NOMO-1 (cell line): ENCODE results near the gene CLN3.
"Not testable (repeated sequence)": the region's sequence is repeated elsewhere in the genome, so short reads cannot be mapped to it uniquely, and the experiment has no call there.

ENCODE experiments used
- DNase-seq, 2 experiments: peaks; one replicate each; lab custom pipeline; 2025; ENCODE audit not compliant: unreplicated experiment in 2 of 2; lab: John Stamatoyannopoulos, UW

CLN3 gene

DNA sequence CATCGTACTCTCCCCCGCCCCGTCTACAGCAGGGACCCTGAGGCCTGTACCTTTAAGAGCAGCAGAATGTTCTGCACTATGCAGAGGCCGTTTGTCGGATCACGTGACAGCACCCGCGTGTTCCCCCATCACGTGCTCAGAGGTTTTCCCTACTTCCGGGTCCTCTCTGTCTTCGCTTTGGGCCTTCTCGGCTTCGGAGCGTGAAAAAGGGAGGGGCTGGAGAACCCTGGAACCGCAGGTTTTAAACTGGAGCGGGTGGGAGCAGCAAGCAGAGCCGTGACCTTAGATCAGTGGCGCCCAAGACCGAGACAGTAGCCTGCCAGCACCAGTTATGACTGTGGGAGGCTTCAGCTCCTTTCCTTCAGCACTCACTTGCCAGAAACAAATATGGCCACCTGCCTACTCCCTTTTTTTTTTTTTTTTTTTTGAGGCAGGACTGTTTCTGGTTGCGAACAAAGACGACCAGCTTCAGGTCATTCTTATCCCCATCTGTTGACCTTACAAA, at the start of gene CLN3:
Gene CLN3 (minus strand): TSS at position 105 of the 505 bp plus-strand sequence. CDS start 315 bp downstream, outside the sequence.
- peak; percentile 91 to 97 for DNase-seq

DNA sequence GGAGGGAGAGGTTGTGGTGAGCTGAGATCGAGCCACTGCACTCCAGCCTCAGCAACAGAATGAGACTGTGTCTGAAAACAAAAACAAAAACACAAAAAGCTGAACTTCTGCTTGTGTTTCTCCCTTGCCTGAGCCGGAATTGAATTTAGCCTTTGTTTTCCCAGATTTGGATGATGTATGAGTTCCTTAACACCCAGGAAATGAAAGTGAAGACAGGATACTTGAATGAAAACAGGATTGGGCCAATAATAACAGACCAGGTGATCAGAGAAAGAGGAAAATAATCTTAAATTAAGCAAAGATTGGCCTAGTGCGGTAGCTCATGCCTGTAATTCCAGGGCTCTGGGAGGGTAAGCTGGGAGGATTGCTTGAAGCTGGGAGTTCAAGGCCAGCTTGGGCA, 48.5 kb upstream of the CLN3 start:
- DNase-seq = no peak

DNA sequence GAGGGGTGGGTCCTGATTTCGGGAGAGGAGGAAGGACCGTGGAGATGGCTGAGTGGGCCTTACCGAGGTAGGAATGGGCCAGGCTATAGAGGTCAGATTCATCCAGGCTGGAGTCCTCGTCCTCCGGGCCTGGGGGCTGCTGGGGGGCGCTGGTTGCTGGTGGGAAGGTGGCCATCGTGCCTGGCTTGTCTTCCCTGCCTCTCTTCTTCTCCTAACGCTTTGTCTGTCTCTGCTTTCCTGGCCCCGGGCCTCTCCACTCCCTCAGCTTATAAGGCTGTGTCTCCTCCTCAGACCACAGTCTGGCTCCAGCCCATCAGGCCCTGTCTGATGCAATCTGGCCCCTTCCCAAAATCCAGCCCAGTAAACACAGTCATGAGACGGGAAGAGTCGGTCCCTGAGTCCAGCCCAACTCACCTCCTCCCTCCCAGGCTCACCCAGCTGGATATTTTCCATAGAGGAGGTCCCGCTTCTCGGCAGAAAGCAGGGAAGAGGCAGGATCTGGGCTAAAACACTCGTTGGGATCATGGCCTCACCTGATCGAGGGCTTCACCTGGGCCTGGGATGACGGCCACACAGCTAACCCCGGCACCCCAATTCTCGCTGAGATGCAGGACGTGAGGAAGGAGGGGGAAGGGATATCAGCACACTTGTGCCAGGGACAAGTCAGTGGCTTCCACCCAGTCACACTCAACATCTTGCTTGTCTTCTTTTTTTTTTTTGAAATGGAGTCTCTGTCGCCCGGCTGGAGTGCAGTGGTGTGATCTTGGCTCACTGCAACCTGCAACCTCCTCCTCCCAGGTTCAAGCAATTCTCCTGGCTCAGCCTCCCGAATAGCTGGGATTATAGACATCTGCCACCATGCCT, 47.1 kb upstream of the CLN3 start, which contains the start of gene NUPR1:
Gene NUPR1 (minus strand): TSS at position 242 of the 864 bp plus-strand sequence. CDS start 67 bp downstream, at position 175.
- DNase-seq = no peak

GRCh38 chr16:28537964-28538732, 46.3 kb upstream of the CLN3 start:
- DNase-seq = no peak

DNA sequence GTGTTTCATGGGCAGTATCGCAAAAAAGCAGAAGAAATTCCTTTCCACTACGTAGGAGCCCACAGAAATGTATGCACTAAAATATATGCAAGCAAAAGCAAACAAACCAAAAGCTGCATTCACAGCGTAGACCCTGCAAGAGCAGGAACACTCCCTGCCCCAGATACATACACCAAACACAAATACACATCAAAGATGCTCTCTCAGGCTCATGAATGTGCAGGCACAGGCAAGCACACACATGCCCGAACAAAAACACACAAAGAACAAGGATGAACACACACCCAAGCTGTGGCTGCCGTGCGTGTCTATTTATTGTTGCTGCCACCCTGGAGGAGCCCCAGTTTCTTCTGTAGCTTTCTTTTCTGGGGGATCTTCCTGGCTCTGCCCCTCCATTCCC, 45.2 kb upstream of the CLN3 start:
- DNase-seq = no peak

DNA sequence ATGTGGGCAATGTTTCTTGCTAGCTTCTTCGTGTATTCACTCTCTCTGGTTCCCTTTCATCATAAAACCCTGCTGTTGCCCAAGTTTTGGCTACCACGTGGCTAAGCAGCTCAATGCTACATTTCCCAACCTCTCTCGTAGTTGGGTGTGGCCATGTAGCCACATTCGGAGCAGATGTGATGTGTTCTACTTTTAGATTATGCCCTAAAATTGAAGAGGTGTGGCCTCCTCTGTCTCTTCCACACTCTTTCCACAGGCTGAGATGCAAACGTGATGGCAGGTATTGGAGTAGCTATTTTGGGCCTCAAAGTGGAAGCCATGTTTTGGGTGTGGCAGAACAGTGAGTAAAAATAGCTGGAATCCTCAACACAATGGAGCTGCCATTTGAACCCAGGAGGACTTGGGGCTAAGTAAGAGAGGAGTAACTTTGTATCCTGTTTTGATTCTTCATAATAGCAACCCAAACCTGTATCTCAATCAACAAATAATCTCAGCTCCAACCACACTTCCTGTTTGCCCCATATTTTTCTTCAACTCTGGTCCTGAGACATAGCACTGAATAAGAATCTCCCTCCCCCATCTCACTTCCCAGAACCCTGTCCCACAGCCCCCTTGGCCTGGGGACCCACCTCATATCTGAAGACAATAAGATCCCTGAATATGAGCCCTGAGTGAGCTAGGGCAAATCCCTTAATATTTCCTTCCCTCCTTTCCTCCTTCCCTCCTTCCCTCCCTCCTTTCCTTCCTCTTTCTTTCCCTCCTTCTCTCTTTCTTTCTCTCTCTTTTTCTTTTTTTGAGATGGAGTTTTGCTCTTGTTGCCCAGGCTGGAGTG, 42.9 kb upstream of the CLN3 start:
- peak; percentile 94 to 99 for DNase-seq

- no peak for DNase-seq
These were observed 41.2 kb upstream of the CLN3 start for GRCh38 chr16:28532940-28533647.

DNA sequence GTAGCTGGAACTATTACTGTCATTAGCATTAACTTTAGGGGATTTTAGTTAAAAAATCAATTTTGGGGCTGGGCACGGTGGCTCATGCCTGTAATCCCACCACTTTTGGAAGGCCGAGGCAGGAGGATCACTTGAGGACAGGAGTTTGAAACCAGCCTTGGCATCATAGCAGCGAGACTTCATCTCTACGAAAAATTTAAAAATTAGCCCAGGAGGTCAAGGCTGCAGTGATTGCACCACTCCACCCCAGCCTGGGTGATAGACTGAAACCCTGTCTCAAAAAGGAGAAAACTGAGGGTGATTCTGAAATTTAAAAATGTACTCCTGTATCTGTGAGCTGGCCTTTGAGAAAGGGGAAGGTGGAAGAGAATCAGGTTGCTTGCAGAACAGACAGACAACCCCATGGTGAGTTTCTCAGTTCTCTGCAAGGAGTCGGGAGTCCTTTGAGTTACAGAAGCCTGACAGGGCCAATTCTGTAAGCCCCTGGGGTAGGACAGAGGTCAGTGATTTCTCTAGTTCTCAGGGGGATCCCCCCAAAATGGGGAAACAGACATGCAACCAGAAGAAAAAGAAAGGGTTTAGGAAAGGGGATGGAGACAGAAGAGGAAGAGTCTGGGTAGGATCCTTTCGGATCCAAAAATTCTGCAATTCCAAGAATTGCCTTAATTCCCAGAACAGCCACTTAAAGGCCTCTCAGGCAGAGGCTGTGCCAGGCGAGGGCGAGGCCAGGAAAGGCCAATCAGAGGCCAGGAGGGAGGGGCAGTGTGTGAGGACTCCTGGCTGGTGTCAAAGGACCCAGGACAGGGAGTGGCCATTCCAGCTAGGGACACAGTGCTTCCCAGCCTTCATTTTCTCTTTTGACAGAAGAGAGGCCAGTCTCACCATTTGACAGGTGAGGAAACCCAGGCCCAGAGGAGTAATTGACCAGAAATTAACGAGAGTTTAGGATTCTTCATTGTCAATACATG, 40.2 kb upstream of the CLN3 start:
- no peak for DNase-seq

- DNase-seq = no peak
These were observed 37.2 kb upstream of the CLN3 start for GRCh38 chr16:28529124-28529523.

- no peak for DNase-seq
These were observed 36.6 kb upstream of the CLN3 start for GRCh38 chr16:28528463-28528867.

GRCh38 chr16:28527985-28528384, 36.1 kb upstream of the CLN3 start:
- no peak for DNase-seq

DNA sequence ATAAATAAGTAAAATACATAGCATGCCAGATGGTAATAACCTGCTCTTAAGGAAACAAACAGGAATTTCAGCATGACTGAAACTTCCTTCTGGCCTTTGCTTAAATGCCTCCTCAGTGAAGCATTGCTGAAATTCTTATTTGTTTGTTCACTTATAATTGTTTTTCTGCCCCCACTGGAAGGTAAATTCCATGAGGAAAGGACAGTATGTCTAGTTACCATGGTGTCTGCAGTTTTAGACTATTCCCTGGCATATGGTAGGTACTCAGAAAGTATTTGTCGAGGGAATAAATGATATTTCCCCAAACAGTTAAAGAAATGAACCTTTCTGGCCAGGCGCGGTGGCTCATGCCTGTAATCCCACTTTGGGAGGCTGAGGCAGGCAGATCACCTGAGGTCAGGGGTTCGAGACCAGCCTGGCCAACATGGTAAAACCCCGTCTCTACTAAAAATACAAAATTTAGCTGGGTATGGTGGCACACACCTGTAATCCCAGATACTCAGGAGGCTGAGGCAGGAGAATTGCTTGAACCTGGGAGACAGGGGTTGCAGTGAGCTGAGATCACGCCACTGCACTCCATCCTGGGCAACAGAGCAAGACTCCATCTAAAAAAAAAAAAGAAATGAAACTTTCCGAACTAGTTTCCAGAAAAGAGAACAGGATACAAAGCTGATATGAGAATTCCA, 35.4 kb upstream of the CLN3 start:
- DNase-seq = not testable (repeated sequence)

GRCh38 chr16:28526201-28527099, 34.6 kb upstream of the CLN3 start:
- DNase-seq = no peak

- DNase-seq = peak in 1 of 2 experiments; percentile 13
These were observed 32.9 kb upstream of the CLN3 start for GRCh38 chr16:28524681-28525171.

DNA sequence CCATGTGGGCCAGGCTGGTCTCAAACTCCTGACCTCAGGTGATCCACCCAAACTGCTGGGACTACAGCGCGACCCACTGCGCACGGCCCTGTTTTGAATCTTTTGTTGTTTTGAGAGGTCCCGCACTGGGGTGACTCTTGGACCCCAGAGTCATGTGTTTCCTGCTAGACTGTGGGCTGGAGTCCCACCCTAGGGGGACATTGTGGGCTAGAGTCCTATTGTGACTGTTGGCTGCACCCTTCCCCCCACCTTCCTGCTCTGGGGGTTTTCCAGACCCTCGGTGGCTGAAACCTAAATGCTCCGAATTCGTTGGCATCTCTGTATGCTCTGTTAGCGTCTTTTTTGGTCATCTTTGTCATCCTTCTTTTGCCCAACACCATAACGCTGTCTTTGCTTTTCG, 30.9 kb upstream of the CLN3 start:
- no peak for DNase-seq

DNA sequence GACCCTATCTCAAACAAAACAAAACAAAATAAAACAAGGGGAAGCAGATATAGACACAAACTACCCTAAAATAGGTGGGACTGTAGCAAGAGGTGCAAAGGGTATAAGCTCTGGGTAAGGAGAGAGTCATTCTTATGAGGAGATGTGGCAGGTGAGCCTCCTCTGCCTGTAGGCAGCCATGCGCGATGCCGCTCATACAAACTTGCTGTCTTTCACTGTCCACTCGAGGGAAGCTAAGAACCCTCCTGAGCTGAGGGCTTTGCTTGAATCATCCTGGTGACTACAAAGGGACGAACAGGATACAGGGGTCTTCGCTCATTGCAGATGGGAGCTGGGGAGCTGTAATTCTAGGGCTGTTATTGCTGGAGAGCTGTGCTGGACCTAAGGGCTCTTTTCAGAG, 29.6 kb upstream of the CLN3 start:
- DNase-seq = no peak

GRCh38 chr16:28520672-28521071, 28.8 kb upstream of the CLN3 start:
- no peak for DNase-seq
